Measurements from ENCODE around the gene BHLHE41. TPM values are rescaled to one million over a fixed set of nuclear protein-coding genes. Genes with fewer than 3 reads are reported as not detected.

BHLHE41 gene
- total RNA-seq, 5 donors from 2014 or later (not counting 1 experiment from before 2014, with no cell fraction given): 0.46 to 1.7 (median 1.3) TPM; not detected in 2

- ATAC-seq (replicated peaks in 1 of 4) (no peak), DNase-seq (no peak)
- POLR2A ChIA-PET: no interaction called here
- Mint-ChIP-seq H3K4me1 (peaks cover 20 to 40% (median 30%) of the 10 kb centered on the region in 3 donors), H3K27me3 (peaks cover 71 to 76% of the 10 kb centered on the region in 2 donors), H3K4me3 (no peak overlapping the region), H3K9me3 (no peaks in the 10 kb centered on the region), H3K36me3 (no peaks in the 10 kb centered on the region), H3K27ac (no peak overlapping the region)
- CTCF ChIA-PET: no interaction called here
- H3K4me3 ChIP-seq (ENCODE audit: control insufficient read depth in 1 of 2, extremely low read depth in 1 of 2, low read length in 1 of 2): no peak overlapping the region
- peaks cover 32 to 38% of the 10 kb centered on the region in 2 experiments for H3K27me3 ChIP-seq (replicated peaks in 1 of 2; ENCODE audit: control insufficient read depth in 2 of 2, extremely low read depth in 1 of 2, insufficient read depth in 2 of 2, low read length in 1 of 2)
- no peaks in the 10 kb centered on the region for H3K36me3 ChIP-seq (ENCODE audit: control insufficient read depth in 2 of 2, extremely low read depth in 1 of 2, insufficient read depth in 1 of 2, low read length in 1 of 2)
- no peak overlapping the region for H3K27ac ChIP-seq (ENCODE audit: low read length)
- H3K4me1 ChIP-seq (ENCODE audit: control insufficient read depth in 1 of 2, extremely low read depth in 1 of 2, insufficient read depth in 2 of 2, low read length in 2 of 2): peaks cover 15 to 28% of the 10 kb centered on the region in 2 experiments
- H3K9me3 ChIP-seq: no peaks in the 10 kb centered on the region
Measured at GRCh38 chr12:26128168-26128567, 3.3 kb upstream of the BHLHE41 start.

GRCh38 chr12:26127404-26127803 lies 2.6 kb upstream of the BHLHE41 start:
- 69% methylated on average over 2 of the region's 2 CpGs for WGBS (ENCODE audit: insufficient coverage)
- Histone ChIP-seq H3K9me3 (no peaks in the 10 kb centered on the region), H3K27me3 (replicated peaks in 1 of 2; ENCODE audit: control insufficient read depth in 2 of 2, extremely low read depth in 1 of 2, insufficient read depth in 2 of 2, low read length in 1 of 2) (peaks cover 35 to 41% of the 10 kb centered on the region in 2 experiments), H3K4me3 (ENCODE audit: control insufficient read depth in 1 of 2, extremely low read depth in 1 of 2, low read length in 1 of 2) (no peak overlapping the region), H3K4me1 (ENCODE audit: control insufficient read depth in 1 of 2, extremely low read depth in 1 of 2, insufficient read depth in 2 of 2, low read length in 2 of 2) (peaks cover 18 to 32% of the 10 kb centered on the region in 2 experiments), H3K36me3 (ENCODE audit: control insufficient read depth in 2 of 2, extremely low read depth in 1 of 2, insufficient read depth in 1 of 2, low read length in 1 of 2) (no peaks in the 10 kb centered on the region), H3K27ac (ENCODE audit: low read length) (no peak overlapping the region)
- Mint-ChIP-seq H3K9me3 (no peaks in the 10 kb centered on the region), H3K4me3 (peak overlapping the region in 1 of 3 donors; percentile 82), H3K4me1 (peaks cover 25 to 43% (median 34%) of the 10 kb centered on the region in 3 donors), H3K27ac (no peak overlapping the region), H3K27me3 (peaks cover 66 to 74% of the 10 kb centered on the region in 2 donors), H3K36me3 (no peaks in the 10 kb centered on the region)
- no peak for DNase-seq
- CTCF ChIA-PET: no interaction called here
- no peak for ATAC-seq (replicated peaks in 1 of 4)
- POLR2A ChIA-PET: no interaction called here

GRCh38 chr12:26126340-26127284 lies 1.8 kb upstream of the BHLHE41 start:
- DNase-seq: peak in 6 of 35 experiments; percentile 9 to 28 (median 14)
- Histone ChIP-seq H3K27me3 (replicated peaks in 1 of 2; ENCODE audit: control insufficient read depth in 2 of 2, extremely low read depth in 1 of 2, insufficient read depth in 2 of 2, low read length in 1 of 2) (peaks cover 38 to 44% of the 10 kb centered on the region in 2 experiments), H3K4me3 (ENCODE audit: control insufficient read depth in 1 of 2, extremely low read depth in 1 of 2, low read length in 1 of 2) (peak overlapping the region; percentile 5 to 75), H3K9me3 (no peaks in the 10 kb centered on the region), H3K27ac (ENCODE audit: low read length) (no peak overlapping the region), H3K36me3 (ENCODE audit: control insufficient read depth in 2 of 2, extremely low read depth in 1 of 2, insufficient read depth in 1 of 2, low read length in 1 of 2) (no peaks in the 10 kb centered on the region), H3K4me1 (ENCODE audit: control insufficient read depth in 1 of 2, extremely low read depth in 1 of 2, insufficient read depth in 2 of 2, low read length in 2 of 2) (peaks cover 21 to 36% of the 10 kb centered on the region in 2 experiments)
- POLR2A ChIA-PET: no interaction called here
- no peaks in the 10 kb centered on the region for H3K9me3 Mint-ChIP-seq
- ATAC-seq (replicated peaks in 1 of 4): no peak
- no peak overlapping the region for H3K27ac Mint-ChIP-seq
- H3K4me1 Mint-ChIP-seq: peaks cover 25 to 47% (median 37%) of the 10 kb centered on the region in 3 donors
- no peaks in the 10 kb centered on the region for H3K36me3 Mint-ChIP-seq
- CTCF ChIA-PET: no interaction called here
- WGBS (ENCODE audit: insufficient coverage): 4% methylated on average over 51 of the region's 60 CpGs
- peak overlapping the region; percentile 73 to 82 (median 77) for H3K4me3 Mint-ChIP-seq
- peaks cover 66 to 76% of the 10 kb centered on the region in 2 donors for H3K27me3 Mint-ChIP-seq

DNA sequence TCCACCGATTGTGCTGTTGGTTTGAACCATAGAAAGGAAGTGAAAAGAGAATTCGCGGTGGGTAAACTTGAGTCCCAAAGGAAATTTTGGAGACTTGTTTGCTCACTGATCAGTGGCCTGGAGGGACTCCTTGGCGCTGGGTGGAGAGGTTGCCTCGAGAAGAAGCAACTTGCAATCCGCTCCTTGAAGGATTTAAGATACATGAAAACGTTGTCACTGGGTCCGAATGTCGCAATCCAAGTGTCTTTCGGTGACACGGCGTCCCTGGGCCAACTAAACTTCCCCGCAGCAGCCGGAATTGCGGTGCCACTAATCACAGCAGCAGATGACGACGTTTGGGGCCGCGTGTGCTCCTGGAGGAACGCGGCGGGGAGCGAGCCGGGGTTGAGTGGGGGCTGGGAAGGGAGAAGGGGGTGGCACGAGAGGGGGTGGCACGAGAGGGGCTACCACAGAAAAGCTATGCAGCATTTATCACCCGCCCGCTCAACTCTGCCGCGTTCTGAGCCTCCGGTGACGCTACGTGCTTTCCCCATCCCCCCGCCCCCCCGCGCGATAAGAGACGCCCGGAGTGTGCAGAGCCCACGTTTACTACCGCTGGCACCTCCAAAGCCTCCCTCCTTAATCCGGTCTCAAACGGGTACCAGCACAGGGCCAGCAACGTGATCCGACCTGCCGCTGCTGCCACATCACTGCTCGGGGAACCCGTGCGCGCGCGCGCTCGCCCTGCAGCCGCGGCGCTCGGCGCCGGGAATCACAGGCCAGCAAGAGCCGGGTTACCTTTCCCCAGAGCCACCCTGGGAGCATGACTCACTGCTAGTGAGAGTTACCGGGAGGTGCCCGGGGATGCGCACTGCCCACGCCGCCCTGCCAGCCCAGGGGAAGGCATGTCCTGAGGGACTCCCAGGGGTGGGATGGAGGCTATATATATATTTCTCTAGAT lies 833 bp upstream of the BHLHE41 start:
- Histone ChIP-seq H3K4me3 (ENCODE audit: control insufficient read depth in 1 of 2, extremely low read depth in 1 of 2, low read length in 1 of 2) (peak overlapping the region; percentile 8 to 75), H3K9me3 (no peaks in the 10 kb centered on the region), H3K27me3 (replicated peaks in 1 of 2; ENCODE audit: control insufficient read depth in 2 of 2, extremely low read depth in 1 of 2, insufficient read depth in 2 of 2, low read length in 1 of 2) (peaks cover 46 to 47% of the 10 kb centered on the region in 2 experiments), H3K4me1 (ENCODE audit: control insufficient read depth in 1 of 2, extremely low read depth in 1 of 2, insufficient read depth in 2 of 2, low read length in 2 of 2) (peaks cover 21 to 39% of the 10 kb centered on the region in 2 experiments), H3K36me3 (ENCODE audit: control insufficient read depth in 2 of 2, extremely low read depth in 1 of 2, insufficient read depth in 1 of 2, low read length in 1 of 2) (no peaks in the 10 kb centered on the region), H3K27ac (ENCODE audit: low read length) (no peak overlapping the region)
- CTCF ChIA-PET: interaction anchor here in 1 of 2 donors (1.1 kb wide), 1 partner anchor 10 kb away, joined by 3 read pairs; no protein-coding TSS in a partner anchor
- H3K36me3 Mint-ChIP-seq: no peaks in the 10 kb centered on the region
- peaks cover 62 to 80% of the 10 kb centered on the region in 2 donors for H3K27me3 Mint-ChIP-seq
- H3K27ac Mint-ChIP-seq: no peak overlapping the region
- ATAC-seq (replicated peaks in 1 of 4) (peak in 3 of 4 experiments; percentile 7 to 28 (median 12)), DNase-seq (peak in 7 of 35 experiments; percentile 10 to 30 (median 11))
- H3K4me3 Mint-ChIP-seq: peak overlapping the region; percentile 73 to 82 (median 77)
- WGBS (ENCODE audit: insufficient coverage): under 1% methylated on average over 54 of the region's 66 CpGs
- POLR2A ChIA-PET: no interaction called here
- H3K9me3 Mint-ChIP-seq: no peaks in the 10 kb centered on the region
- peaks cover 25 to 49% (median 40%) of the 10 kb centered on the region in 3 donors for H3K4me1 Mint-ChIP-seq

DNA sequence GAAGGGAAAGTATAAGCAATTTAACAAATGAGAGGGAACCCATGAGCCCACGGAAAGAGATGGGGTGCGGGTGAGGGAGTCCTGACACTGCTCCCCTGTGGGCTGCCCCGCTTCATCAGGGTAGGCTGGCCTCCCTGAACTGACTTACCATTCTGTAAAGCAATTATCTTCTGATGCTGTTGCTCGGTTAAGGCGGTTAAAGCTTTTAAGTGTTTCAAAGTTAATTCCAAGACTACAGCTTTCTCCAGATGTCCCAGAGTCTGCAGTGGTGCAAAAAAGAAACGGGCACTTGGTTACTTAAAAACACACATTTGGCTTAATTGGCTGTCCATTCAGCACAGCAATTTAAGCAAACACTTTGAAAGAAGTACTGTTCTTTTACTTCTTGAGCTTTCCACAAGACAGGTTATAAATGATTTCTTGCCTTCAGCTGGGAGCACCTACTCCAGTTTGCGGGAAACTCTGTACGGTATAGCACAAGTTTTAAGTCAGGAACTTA lies 1.3 kb downstream of the BHLHE41 start:
- DNase-seq (peak in 1 of 35 experiments; percentile 9), ATAC-seq (replicated peaks in 1 of 4) (peak in 1 of 4 experiments; percentile 17)
- H3K27ac ChIP-seq (ENCODE audit: low read length): no peak overlapping the region
- peaks cover 25 to 49% (median 40%) of the 10 kb centered on the region in 3 donors for H3K4me1 Mint-ChIP-seq
- H3K36me3 ChIP-seq (ENCODE audit: control insufficient read depth in 2 of 2, extremely low read depth in 1 of 2, insufficient read depth in 1 of 2, low read length in 1 of 2): no peaks in the 10 kb centered on the region
- no peaks in the 10 kb centered on the region for H3K9me3 ChIP-seq
- peak overlapping the region in 1 of 2 donors; percentile 88 for H3K4me3 ChIP-seq (ENCODE audit: control insufficient read depth in 1 of 2, extremely low read depth in 1 of 2, low read length in 1 of 2)
- H3K9me3 Mint-ChIP-seq: no peaks in the 10 kb centered on the region
- WGBS (ENCODE audit: insufficient coverage): 19% methylated on average over 4 of the region's 8 CpGs
- peaks cover 56 to 77% of the 10 kb centered on the region in 2 donors for H3K27me3 Mint-ChIP-seq
- H3K27ac Mint-ChIP-seq: peak overlapping the region in 1 of 2 donors; percentile 39
- H3K27me3 ChIP-seq (replicated peaks in 1 of 2; ENCODE audit: control insufficient read depth in 2 of 2, extremely low read depth in 1 of 2, insufficient read depth in 2 of 2, low read length in 1 of 2): peaks cover 45 to 48% of the 10 kb centered on the region in 2 experiments
- H3K4me3 Mint-ChIP-seq: peak overlapping the region; percentile 78 to 84 (median 82)
- POLR2A ChIA-PET: no interaction called here
- H3K4me1 ChIP-seq (ENCODE audit: control insufficient read depth in 1 of 2, extremely low read depth in 1 of 2, insufficient read depth in 2 of 2, low read length in 2 of 2): peaks cover 21 to 39% of the 10 kb centered on the region in 2 experiments
- CTCF ChIA-PET: no interaction called here
- H3K36me3 Mint-ChIP-seq: no peaks in the 10 kb centered on the region

All from T-cell (primary cell).